ENCODE measurements around the gene UBL4B.

- no peak for TF ChIP-seq POLR2AphosphoS5 (IDR thresholded peaks at IDR 0.05; ENCODE audit: insufficient read depth, low read depth, low read length)
- TF ChIP-seq EZH2 (IDR thresholded peaks at IDR 0.05; ENCODE audit: borderline replicate concordance, low read depth, low read length, severe bottlenecking): no peak
- TF ChIP-seq CTCF (IDR thresholded peaks at IDR 0.05; ENCODE audit: extremely low read depth in 1 of 2, insufficient read depth in 1 of 2, low read depth in 1 of 2, low read length in 2 of 2): no peak
- no peak for TF ChIP-seq MAX (IDR thresholded peaks at IDR 0.05; ENCODE audit: insufficient read depth, insufficient read length)
Observed at GRCh38 chr1:110094931-110095654, 17.1 kb upstream of the UBL4B start.

Measured in endothelial cell of umbilical vein (primary cell).